Bronchial epithelial cell (primary cell): ENCODE measurements around the gene KCND2. TPM values are rescaled to one million over a fixed set of nuclear protein-coding genes. Genes with fewer than 3 reads are reported as not detected.
A peak's percentile ranks its signal among the peaks of the same experiment; 100 is the strongest.

ENCODE experiments used
- DNase-seq: peaks from one replicate; pipeline ENCODE4 v3.0.0-alpha.2; 2010; ENCODE audit warnings: low read depth
- FAIRE-seq: peaks from 2 replicates; lab custom pipeline; 2011; peaks lifted over from hg19 to GRCh38; lab: Jason Lieb, UNC
- H3K27me3 ChIP-seq: 2 replicates; pipeline ENCODE4 v1.5.1; 2011; ENCODE audit warnings: low read length; ENCODE audit not compliant: control insufficient read depth, insufficient read depth
- H3K36me3 ChIP-seq: 2 replicates; pipeline ENCODE4 v1.5.1; 2011; ENCODE audit warnings: low read length; ENCODE audit not compliant: control insufficient read depth, insufficient read depth
- H3K4me3 ChIP-seq: 2 replicates; pipeline ENCODE4 v1.5.1; 2011; ENCODE audit warnings: mild to moderate bottlenecking, low read depth, low read length, control low read depth
- CTCF ChIP-seq: IDR thresholded peaks from 2 replicates; pipeline ENCODE4 v1.5.1; 2011; ENCODE audit warnings: mild to moderate bottlenecking, moderate library complexity, low read length, control low read depth, inconsistent platforms; ENCODE audit not compliant: insufficient read depth, severe bottlenecking
- total RNA-seq: library from RNA; depleted of rRNA; stranded (reverse); fragments of >200 nt; gene quantifications from 2 replicates; pipeline ENCODE4 v1.2.1, GENCODE V29; 2014

Gene KCND2
- total RNA-seq, 1 donor from 2014 or later = under 0.01 TPM

- TF ChIP-seq CTCF = no peak
- no peaks in the 10 kb centered on the region for H3K36me3 ChIP-seq
- no peak for FAIRE-seq
- no peaks in the 10 kb centered on the region for H3K27me3 ChIP-seq
- peak; percentile 75 for DNase-seq
- no peak overlapping the region for H3K4me3 ChIP-seq
These were observed 385.5 kb downstream of the KCND2 start for GRCh38 chr7:120658516-120658915.

- Histone ChIP-seq H3K4me3 (no peak overlapping the region), H3K36me3 (no peaks in the 10 kb centered on the region), H3K27me3 (no peaks in the 10 kb centered on the region)
- DNase-seq (no peak), FAIRE-seq (no peak)
- no peak for TF ChIP-seq CTCF
These were observed 389.3 kb downstream of the KCND2 start for GRCh38 chr7:120662291-120662690.

- Histone ChIP-seq H3K4me3 (no peak overlapping the region), H3K36me3 (no peaks in the 10 kb centered on the region), H3K27me3 (no peaks in the 10 kb centered on the region)
- DNase-seq (no peak), FAIRE-seq (no peak)
- no peak for TF ChIP-seq CTCF
These were observed 392.1 kb downstream of the KCND2 start for GRCh38 chr7:120665068-120665467.

GRCh38 chr7:120675076-120675475 is 402.1 kb downstream of the KCND2 start:
- Histone ChIP-seq H3K4me3 (no peak overlapping the region), H3K27me3 (no peaks in the 10 kb centered on the region), H3K36me3 (no peaks in the 10 kb centered on the region)
- TF ChIP-seq CTCF = no peak
- DNase-seq (no peak), FAIRE-seq (no peak)

GRCh38 chr7:120677535-120677934 is 404.6 kb downstream of the KCND2 start:
- Histone ChIP-seq H3K36me3 (no peaks in the 10 kb centered on the region), H3K27me3 (no peaks in the 10 kb centered on the region), H3K4me3 (no peak overlapping the region)
- no peak for DNase-seq
- FAIRE-seq = no peak
- no peak for TF ChIP-seq CTCF

GRCh38 chr7:120680985-120681384 is 408.0 kb downstream of the KCND2 start:
- DNase-seq (no peak), FAIRE-seq (no peak)
- Histone ChIP-seq H3K27me3 (no peaks in the 10 kb centered on the region), H3K4me3 (no peak overlapping the region), H3K36me3 (no peaks in the 10 kb centered on the region)
- no peak for TF ChIP-seq CTCF
